HepG2 (cell line): ENCODE measurements around the gene SLC43A1. TPM values are rescaled to one million over a fixed set of nuclear protein-coding genes. Genes with fewer than 3 reads are reported as not detected.

Experiments used
- CREB1 ChIP-seq, 2 experiments: fragments of 450-650 bp in 1 of 2; IDR thresholded peaks; 2 replicates each; pipeline ENCODE4 v1.6.1; 2016 to 2017; ENCODE audit warnings: control low read depth in 1 of 2, mild to moderate bottlenecking in 1 of 2, missing compliant biosample characterization in 1 of 2, missing genetic modification characterization in 1 of 2
- DR1 ChIP-seq: sonication (generic); formaldehyde crosslinking; IDR thresholded peaks from 2 replicates; pipeline ENCODE4 v1.8.0; 2021; ENCODE audit warnings: mild to moderate bottlenecking, missing genetic modification reagents, inconsistent platforms
- ETS1 ChIP-seq: sonication (generic); formaldehyde crosslinking; IDR thresholded peaks from 2 replicates; pipeline ENCODE4 v1.4.0; 2020; ENCODE audit warnings: missing genetic modification reagents
- FOXO4 ChIP-seq: sonication (generic); formaldehyde crosslinking; conservative IDR thresholded peaks from 2 replicates; pipeline ENCODE4 v1.8.1; 2023; ENCODE audit warnings: missing genetic modification reagents
- GTF2F1 ChIP-seq: fragments of 150-350 bp; IDR thresholded peaks from 2 replicates; pipeline ENCODE4 v1.6.1; 2014; ENCODE audit warnings: low read length
- HOMEZ ChIP-seq: IDR thresholded peaks from 2 replicates; pipeline ENCODE4 v1.6.1; 2016; ENCODE audit warnings: low read depth
- IRF2 ChIP-seq: IDR thresholded peaks from 2 replicates; pipeline ENCODE4 v1.6.1; 2018; ENCODE audit warnings: missing genetic modification reagents, missing compliant biosample characterization
- LBX2 ChIP-seq: sonication (generic); formaldehyde crosslinking; IDR thresholded peaks from 2 replicates; pipeline ENCODE4 v1.5.0; 2020; ENCODE audit warnings: missing genetic modification reagents, mild to moderate bottlenecking, borderline replicate concordance
- MED8 ChIP-seq: sonication (generic); formaldehyde crosslinking; IDR thresholded peaks from 2 replicates; pipeline ENCODE4 v1.8.1; 2023; ENCODE audit warnings: mild to moderate bottlenecking, missing genetic modification reagents; ENCODE audit not compliant: insufficient replicate concordance
- MTF2 ChIP-seq: sonication (generic); formaldehyde crosslinking; IDR thresholded peaks from 2 replicates; pipeline ENCODE4 v1.5.0; 2020; ENCODE audit warnings: missing genetic modification reagents, borderline replicate concordance
- NFIB ChIP-seq: sonication (generic); formaldehyde crosslinking; IDR thresholded peaks from 2 replicates; pipeline ENCODE4 v1.9.0; 2021; ENCODE audit warnings: missing genetic modification reagents, mild to moderate bottlenecking, borderline replicate concordance
- PAWR ChIP-seq: sonication (generic); formaldehyde crosslinking; IDR thresholded peaks from 2 replicates; pipeline ENCODE4 v1.4.0; 2020; ENCODE audit warnings: missing genetic modification reagents, mild to moderate bottlenecking, borderline replicate concordance
- PBX2 ChIP-seq: IDR thresholded peaks from 2 replicates; pipeline ENCODE4 v1.6.1; 2016; ENCODE audit warnings: control low read depth
- PCBP2 ChIP-seq: fragments of 200-400 bp; formaldehyde crosslinking; optimal IDR thresholded peaks from 2 replicates; pipeline ENCODE3; 2018; ENCODE audit warnings: low read length, low read depth; ENCODE audit not compliant: poor library complexity, severe bottlenecking
- POLR2AphosphoS2 ChIP-seq: IDR thresholded peaks from 2 replicates; pipeline ENCODE4 v1.6.1; 2011; ENCODE audit warnings: low read depth, low read length, improper control_type of control experiment
- RBAK ChIP-seq: sonication (generic); formaldehyde crosslinking; IDR thresholded peaks from 2 replicates; pipeline ENCODE4 v1.5.1; 2020; ENCODE audit warnings: mild to moderate bottlenecking, missing genetic modification reagents
- RFX1 ChIP-seq: fragments of 450-650 bp; IDR thresholded peaks from 2 replicates; pipeline ENCODE4 v1.6.1; 2017
- RFX5 ChIP-seq: IDR thresholded peaks from 2 replicates; pipeline ENCODE4 v1.6.1; 2011; ENCODE audit warnings: low read depth, low read length, improper control_type of control experiment
- ZBTB8A ChIP-seq: sonication (generic); formaldehyde crosslinking; IDR thresholded peaks from 2 replicates; pipeline ENCODE4 v1.4.0; 2020; ENCODE audit warnings: mild to moderate bottlenecking, low read depth, missing genetic modification reagents, borderline replicate concordance
- ZMYM4 ChIP-seq: sonication (generic); formaldehyde crosslinking; IDR thresholded peaks from 2 replicates; pipeline ENCODE4 v1.8.1; 2023; ENCODE audit warnings: mild to moderate bottlenecking, missing genetic modification reagents
- ZNF547 ChIP-seq: sonication (generic); formaldehyde crosslinking; IDR thresholded peaks from 2 replicates; pipeline ENCODE4 v1.5.1; 2020; ENCODE audit warnings: mild to moderate bottlenecking, missing genetic modification reagents
- ZNF549 ChIP-seq: sonication (generic); formaldehyde crosslinking; IDR thresholded peaks from 2 replicates; pipeline ENCODE4 v1.5.0; 2020; ENCODE audit warnings: missing genetic modification reagents
- ZNF567 ChIP-seq: sonication (generic); formaldehyde crosslinking; IDR thresholded peaks from 2 replicates; pipeline ENCODE4 v1.8.1; 2023; ENCODE audit warnings: mild to moderate bottlenecking, missing genetic modification reagents, borderline replicate concordance
- ZNF619 ChIP-seq: sonication (generic); formaldehyde crosslinking; IDR thresholded peaks from 2 replicates; pipeline ENCODE4 v1.4.0; 2020; ENCODE audit warnings: mild to moderate bottlenecking, missing genetic modification reagents
- polyA plus RNA-seq, 8 experiments: library from polyadenylated mRNA; depleted of rRNA in 3 of 8; stranded (reverse) in 7 of 8; unstranded in 1 of 8; fragments of >200 nt; fragmentation: Illumina TruSeq in 4 of 8; extraction: Trizol in 4 of 8; gene quantifications; 2 replicates each; pipeline versions ENCODE4 v1.2.1 to v1.2.3, GENCODE V29; 2011 to 2016; ENCODE audit warnings: low read depth in 4 of 8, missing spikeins in 1 of 8, mixed read lengths in 1 of 8; ENCODE audit not compliant: insufficient read depth in 1 of 8
- total RNA-seq, 5 experiments: library from RNA; depleted of rRNA; stranded (reverse); fragments of >200 nt; fragmentation: Illumina TruSeq; extraction: Trizol; gene quantifications; 2 replicates each; pipeline ENCODE4 v1.2.3, GENCODE V29; 2016; ENCODE audit warnings: low read depth in 1 of 5

The SLC43A1 gene
- total and polyA plus RNA-seq, 2 of the 13 experiments (the other 11 are each of a cell fraction or from before 2014, with no cell fraction given) = 72.3 to 87.6 TPM

GRCh38 chr11:57434640-57435546 lies 80.6 kb downstream of the SLC43A1 start (continued):
- no peak for TF ChIP-seq ETS1 (CRISPR knock-in tag)
- no peak for TF ChIP-seq PCBP2
- TF ChIP-seq MTF2 = no peak
- TF ChIP-seq ZBTB8A (CRISPR knock-in tag) = no peak
- TF ChIP-seq FOXO4 (CRISPR knock-in tag) = no peak
- no peak for TF ChIP-seq ZNF547 (CRISPR knock-in tag)
- TF ChIP-seq POLR2AphosphoS2 = no peak
- no peak for TF ChIP-seq RFX5
- no peak for TF ChIP-seq MED8 (CRISPR knock-in tag)
- no peak for TF ChIP-seq PBX2
- no peak for TF ChIP-seq ZNF549 (CRISPR knock-in tag)
- peak; percentile 73 for TF ChIP-seq IRF2 (CRISPR knock-in tag)
- TF ChIP-seq ZMYM4 (CRISPR knock-in tag) = peak; percentile 63; the same call in 1 of the 2 replicates
- TF ChIP-seq HOMEZ (CRISPR knock-in tag) = peak; percentile 66
- TF ChIP-seq NFIB = no peak
- TF ChIP-seq PAWR (CRISPR knock-in tag) = no peak
- TF ChIP-seq CREB1 (IDR thresholded peaks at IDR 0.05) = no peak
- TF ChIP-seq CREB1 (CRISPR knock-in tag; IDR thresholded peaks at IDR 0.05) = peak; percentile 55; the same call in 1 of the 2 replicates
- TF ChIP-seq ZNF567 = no peak
- TF ChIP-seq GTF2F1 = no peak
- TF ChIP-seq LBX2 = no peak
- no peak for TF ChIP-seq DR1
- no peak for TF ChIP-seq ZNF619
- TF ChIP-seq RBAK (CRISPR knock-in tag) = no peak
- TF ChIP-seq RFX1 = no peak
